H1 (cell line): ENCODE data around the gene FGF1. TPM values are rescaled to one million over a fixed set of nuclear protein-coding genes. Genes with fewer than 3 reads are reported as not detected.

Experiments used
- CTCF ChIA-PET: fragments of 300-600 bp; sonication (Branson Sonifier 250); formaldehyde crosslinking; loops from one replicate; lab custom pipeline; 2021; ENCODE audit not compliant: partially characterized antibody; lab: Charles Lee
- POLR2A ChIA-PET: fragments of 300-600 bp; sonication (Branson Sonifier 250); formaldehyde crosslinking; loops from one replicate; lab custom pipeline; 2021; ENCODE audit warnings: inconsistent platforms; ENCODE audit not compliant: partially characterized antibody; lab: Charles Lee
- DNase-seq, 2 experiments: peaks; one replicate each; pipeline versions ENCODE4 v3.0.0 to v3.0.0-alpha.2; 2010 to 2022; ENCODE audit warnings: low spot score in 2 of 2, low read depth in 1 of 2, mixed read lengths in 1 of 2
- FAIRE-seq: peaks from 2 replicates; lab custom pipeline; 2011; peaks lifted over from hg19 to GRCh38; lab: Jason Lieb, UNC
- H2AFZ ChIP-seq: 2 replicates; pipeline ENCODE4 v1.8.1; 2012; ENCODE audit warnings: low read length, inconsistent platforms
- H2AK5ac ChIP-seq: 2 replicates; pipeline ENCODE4 v1.6.1; 2013; ENCODE audit warnings: low read depth, low read length
- H2BK120ac ChIP-seq: replicated peaks from 2 replicates; pipeline ENCODE3; 2013; ENCODE audit warnings: low read depth, low read length, inconsistent platforms
- H2BK12ac ChIP-seq: 2 replicates; pipeline ENCODE4 v1.6.1; 2013; ENCODE audit warnings: low read depth, low read length
- H2BK15ac ChIP-seq: 2 replicates; pipeline ENCODE4 v1.6.1; 2013; ENCODE audit warnings: low read length
- H2BK20ac ChIP-seq: 2 replicates; pipeline ENCODE4 v1.6.1; 2013; ENCODE audit warnings: low read length
- H2BK5ac ChIP-seq: 2 replicates; pipeline ENCODE4 v1.6.1; 2013; ENCODE audit warnings: low read depth, low read length
- H3K14ac ChIP-seq: 2 replicates; pipeline ENCODE4 v1.6.1; 2013; ENCODE audit warnings: inconsistent platforms; ENCODE audit not compliant: insufficient read length
- H3K18ac ChIP-seq: 2 replicates; pipeline ENCODE4 v1.6.1; 2013; ENCODE audit warnings: low read length; ENCODE audit errors: extremely low read depth
- H3K23ac ChIP-seq: 2 replicates; pipeline ENCODE4 v1.6.1; 2013; ENCODE audit warnings: inconsistent platforms; ENCODE audit not compliant: insufficient read length
- H3K23me2 ChIP-seq: 2 replicates; pipeline ENCODE4 v1.6.1; 2013; ENCODE audit warnings: low read depth, low read length
- H3K27ac ChIP-seq: 2 replicates; pipeline ENCODE4 v1.6.1; 2011; ENCODE audit warnings: low read depth, low read length, inconsistent platforms
- H3K27me3 ChIP-seq, 4 experiments: replicated peaks in 1 of 4; 1 replicate in 1 of 4; 2 replicates in 3 of 4; pipeline versions ENCODE4 v1.6.1 to v1.8.1; 2011 to 2013; ENCODE audit warnings: low read length in 3 of 4, mild to moderate bottlenecking in 3 of 4, inconsistent platforms in 2 of 4, mixed read lengths in 2 of 4, moderate library complexity in 1 of 4; ENCODE audit not compliant: control insufficient read depth in 3 of 4, insufficient read depth in 3 of 4; ENCODE audit errors: extremely low read depth in 1 of 4
- H3K36me3 ChIP-seq, 4 experiments: 2 replicates each; pipeline versions ENCODE4 v1.6.1 to v1.8.1; 2011 to 2013; ENCODE audit warnings: mild to moderate bottlenecking in 4 of 4, low read length in 3 of 4, moderate library complexity in 2 of 4, control low read depth in 1 of 4, inconsistent platforms in 1 of 4; ENCODE audit not compliant: insufficient read depth in 4 of 4, control insufficient read depth in 2 of 4
- H3K4ac ChIP-seq: replicated peaks from 2 replicates; pipeline ENCODE3; 2013; ENCODE audit warnings: low read length, low read depth, mixed read lengths, inconsistent platforms; ENCODE audit not compliant: insufficient read length
- H3K4me1 ChIP-seq, 4 experiments: replicated peaks in 1 of 4; 1 replicate in 1 of 4; 2 replicates in 3 of 4; pipeline versions ENCODE4 v1.6.1 to v1.8.1; 2011 to 2013; ENCODE audit warnings: low read length in 3 of 4, inconsistent platforms in 2 of 4, mixed read lengths in 1 of 4; ENCODE audit not compliant: insufficient read depth in 4 of 4, control insufficient read depth in 3 of 4
- H3K4me2 ChIP-seq, 2 experiments: 2 replicates each; pipeline versions ENCODE4 v1.6.1 to v1.8.1; 2011 to 2013; ENCODE audit warnings: low read depth in 2 of 2, low read length in 2 of 2, control low read depth in 1 of 2, inconsistent platforms in 1 of 2, mild to moderate bottlenecking in 1 of 2; ENCODE audit not compliant: insufficient read depth in 1 of 2
- H3K4me3 ChIP-seq, 4 experiments: fragments of 200-600, 300-600 bp in 1 of 4; sonication (generic), shearing (Covaris generic), sonication (Bioruptor Twin) in 1 of 4; 2 replicates each; pipeline versions ENCODE4 v1.5.1 to v1.8.1; 2011 to 2016; ENCODE audit warnings: low read length in 4 of 4, low read depth in 3 of 4, control low read depth in 2 of 4, inconsistent platforms in 2 of 4, mild to moderate bottlenecking in 2 of 4, mixed read lengths in 1 of 4, moderate library complexity in 1 of 4; ENCODE audit not compliant: insufficient read depth in 2 of 4; ENCODE audit errors: extremely low read depth in 1 of 4
- H3K56ac ChIP-seq: replicated peaks from 2 replicates; pipeline ENCODE3; 2013; ENCODE audit warnings: low read depth, mild to moderate bottlenecking, mixed read lengths, low read length, inconsistent platforms; ENCODE audit not compliant: insufficient read length
- H3K79me1 ChIP-seq: 2 replicates; pipeline ENCODE4 v1.6.1; 2013; ENCODE audit warnings: low read depth, low read length, control low read depth
- H3K79me2 ChIP-seq, 2 experiments: 2 replicates each; pipeline versions ENCODE4 v1.6.1 to v1.8.1; 2012 to 2013; ENCODE audit warnings: low read length in 2 of 2, mild to moderate bottlenecking in 2 of 2, inconsistent platforms in 1 of 2; ENCODE audit not compliant: insufficient read depth in 2 of 2, control insufficient read depth in 1 of 2
- H3K9ac ChIP-seq, 4 experiments: replicated peaks in 1 of 4; 1 replicate in 1 of 4; 2 replicates in 3 of 4; pipeline versions ENCODE4 v1.6.1 to v1.8.1; 2011 to 2013; ENCODE audit warnings: low read depth in 3 of 4, low read length in 3 of 4, control low read depth in 2 of 4, mild to moderate bottlenecking in 2 of 4, moderate library complexity in 2 of 4, inconsistent platforms in 1 of 4; ENCODE audit errors: extremely low read depth in 1 of 4
- H3K9me3 ChIP-seq, 2 experiments: 2 replicates each; pipeline versions ENCODE4 v1.6.1 to v1.8.1; 2012 to 2013; ENCODE audit warnings: mild to moderate bottlenecking in 2 of 2, moderate library complexity in 2 of 2, control low read depth in 1 of 2, inconsistent platforms in 1 of 2, low read depth in 1 of 2, low read length in 1 of 2, mixed read lengths in 1 of 2; ENCODE audit not compliant: insufficient read depth in 2 of 2
- H4K20me1 ChIP-seq, 2 experiments: replicated peaks in 1 of 2; 2 replicates each; pipeline versions ENCODE3 to v1.8.1; 2011 to 2013; ENCODE audit warnings: inconsistent platforms in 2 of 2, low read length in 2 of 2, mild to moderate bottlenecking in 1 of 2; ENCODE audit not compliant: insufficient read depth in 2 of 2, control insufficient read depth in 1 of 2
- H4K5ac ChIP-seq: 2 replicates; pipeline ENCODE4 v1.6.1; 2013; ENCODE audit warnings: low read length, low read depth, mixed read lengths, inconsistent platforms; ENCODE audit not compliant: insufficient read length
- H4K8ac ChIP-seq: 2 replicates; pipeline ENCODE4 v1.8.0; 2013; ENCODE audit warnings: mild to moderate bottlenecking, moderate library complexity, low read length, inconsistent platforms; ENCODE audit not compliant: insufficient read depth; ENCODE audit errors: extremely low read depth
- H4K91ac ChIP-seq: replicated peaks from 2 replicates; pipeline ENCODE3; 2013; ENCODE audit warnings: low read length, mixed read lengths, inconsistent platforms; ENCODE audit not compliant: insufficient read length
- CBX5 ChIP-seq: fragments of 300-800, 300-1000 bp; sonication (generic); IDR thresholded peaks from 2 replicates; pipeline ENCODE4 v1.7.1; 2016; ENCODE audit warnings: antibody characterized with exemption, low read length, low read depth
- CHD2 ChIP-seq: IDR thresholded peaks from 2 replicates; pipeline ENCODE4 v1.6.1; 2012; ENCODE audit warnings: low read length, improper control_type of control experiment
- GABPA ChIP-seq: IDR thresholded peaks from 2 replicates; pipeline ENCODE4 v1.6.1; 2011; ENCODE audit warnings: mild to moderate bottlenecking, low read length, moderate library complexity, borderline replicate concordance; ENCODE audit not compliant: insufficient read depth
- RXRA ChIP-seq: IDR thresholded peaks from 2 replicates; pipeline ENCODE4 v1.6.1; 2011; ENCODE audit warnings: low read depth, mild to moderate bottlenecking, low read length, moderate library complexity; ENCODE audit not compliant: insufficient read depth
- SIX5 ChIP-seq: IDR thresholded peaks from 2 replicates; pipeline ENCODE4 v1.6.1; 2011; ENCODE audit warnings: mild to moderate bottlenecking, low read depth, low read length
- SUZ12 ChIP-seq: fragments of 200-600 bp; sonication (generic); IDR thresholded peaks from 2 replicates; pipeline ENCODE4 v1.6.1; 2012; ENCODE audit warnings: mild to moderate bottlenecking, inconsistent platforms, low read length, moderate library complexity, mixed read lengths
- WGBS, 2 experiments: shearing (Covaris generic) in 1 of 2; methylation state at CpG; one replicate each; pipeline versions ENCODE4 v1.1.6 to v1.1.7; 2013 to 2015; ENCODE audit warnings: low lambda C conversion rate in 2 of 2, mixed read lengths in 2 of 2, inconsistent platforms in 1 of 2, low coverage in 1 of 2, missing lambda C conversion rate in 1 of 2; ENCODE audit not compliant: insufficient replicate concordance in 2 of 2, insufficient coverage in 1 of 2, insufficient read length in 1 of 2; ENCODE audit errors: extremely low coverage in 1 of 2, missing lambda C conversion rate in 1 of 2; 5-methylcytosine and 5-hydroxymethylcytosine counted together
- polyA plus RNA-seq, 7 experiments: library from polyadenylated mRNA; depleted of rRNA in 3 of 7; stranded (reverse) in 5 of 7; unstranded in 2 of 7; fragments of >200 nt in 5 of 7; fragments of 200-250 nt in 2 of 7; gene quantifications; 1 replicate in 5 of 7; 2 replicates in 1 of 7; 4 replicates in 1 of 7; pipeline versions ENCODE4 v1.2.1 to v1.2.3, GENCODE V29; 2011 to 2013; ENCODE audit warnings: missing spikeins in 2 of 7, mixed read lengths in 2 of 7
- total RNA-seq: library from RNA; stranded (reverse); fragmentation: NEBNext Ultra II Directional; extraction: Animal tissue kit (Norgen Biotek cat#: 25700); gene quantifications from 2 replicates; pipeline ENCODE4 v1.2.1, GENCODE V29; 2021

Gene FGF1
- total and polyA plus RNA-seq, 2 of the 8 experiments (the other 6 are each of a cell fraction or from before 2014, with no cell fraction given) = 0.30 to 0.50 TPM

DNA sequence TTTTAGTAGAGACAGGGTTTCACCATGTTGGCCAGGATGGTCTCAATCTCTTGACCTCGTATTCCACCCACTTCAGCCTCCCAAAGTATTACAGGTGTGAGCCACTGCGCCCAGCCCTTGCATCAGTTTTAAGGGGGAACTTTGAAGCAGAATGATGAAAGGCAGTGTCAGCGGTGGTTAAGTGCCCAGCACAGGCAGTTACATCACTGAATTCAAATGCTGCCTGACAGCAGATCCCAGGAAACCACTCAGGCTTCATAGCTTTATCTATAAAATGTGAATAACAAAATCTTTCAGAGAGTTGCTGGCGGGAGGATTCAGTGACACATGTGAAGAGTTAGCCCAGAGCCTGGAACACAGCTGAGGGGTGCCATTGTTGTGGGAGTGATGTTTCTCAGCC, 26.5 kb downstream of the FGF1 start:
- no peaks in the 10 kb centered on the region for H4K20me1 ChIP-seq
- no peak overlapping the region for H3K4me3 ChIP-seq
- POLR2A ChIA-PET = interaction anchor here (0.9 kb wide), 1 partner anchor 40 kb away, joined by 4 read pairs; no protein-coding TSS in a partner anchor
- H4K8ac ChIP-seq = no peak overlapping the region; the same call in 1 of the 2 replicates
- no peak overlapping the region for H2BK120ac ChIP-seq
- H4K5ac ChIP-seq = no peak overlapping the region
- H3K4me1 ChIP-seq = peaks cover 0 to 5% (median 0%) of the 10 kb centered on the region in 4 experiments; a peak in 2 of 7 replicates
- H3K9me3 ChIP-seq = no peaks in the 10 kb centered on the region
- no peak overlapping the region for H4K91ac ChIP-seq
- no peaks in the 10 kb centered on the region for H3K79me1 ChIP-seq
- no peak overlapping the region for H2AK5ac ChIP-seq
- H3K27ac ChIP-seq = no peak overlapping the region
- H3K23me2 ChIP-seq = no peaks in the 10 kb centered on the region; the same call in 1 of the 2 replicates
- H3K36me3 ChIP-seq = no peaks in the 10 kb centered on the region
- DNase-seq (no peak), FAIRE-seq (no peak)
- no peak overlapping the region for H3K56ac ChIP-seq
- CTCF ChIA-PET = interaction anchor here (0.8 to 17.4 kb wide), 13 partner anchors 11 to 551 kb away, joined by 3 to 605 read pairs (median 6); partner anchors contain the start of genes FGF1 and NDFIP1
- 94% methylated on average over 4 of the region's 4 CpGs; no CpG with 5 or more reads in 1 of the 2 experiments for WGBS, 2 experiments
- no peak overlapping the region for H2BK5ac ChIP-seq
- H3K27me3 ChIP-seq = no peaks in the 10 kb centered on the region
- no peak overlapping the region for H3K14ac ChIP-seq
- H3K4ac ChIP-seq = no peak overlapping the region
- no peak overlapping the region for H3K18ac ChIP-seq
- H3K4me2 ChIP-seq = no peak overlapping the region
- no peak overlapping the region for H2BK15ac ChIP-seq
- H2AFZ ChIP-seq = no peak overlapping the region
- H2BK12ac ChIP-seq = no peak overlapping the region
- no peak overlapping the region for H2BK20ac ChIP-seq
- no peaks in the 10 kb centered on the region for H3K79me2 ChIP-seq
- no peak overlapping the region for H3K9ac ChIP-seq
- no peak overlapping the region for H3K23ac ChIP-seq
- TF ChIP-seq SIX5 = no peak
- no peak for TF ChIP-seq RXRA
- TF ChIP-seq GABPA = no peak
- TF ChIP-seq SUZ12 = no peak
- no peak for TF ChIP-seq CBX5
- TF ChIP-seq CHD2 = no peak
- TF ChIP-seq, all 59 proteins: peak for 0
